CD14-positive monocyte (primary cell): ENCODE measurements around the gene RGS16. TPM values are rescaled to one million over a fixed set of nuclear protein-coding genes. Genes with fewer than 3 reads are reported as not detected.

Experiments
- DNase-seq, 3 donors: peaks; one replicate each; pipeline ENCODE4 v3.0.0-alpha.2; 2011 to 2022
- H2AFZ ChIP-seq: 2 replicates; pipeline ENCODE4 v1.6.0; 2012; ENCODE audit warnings: mild to moderate bottlenecking, low read depth, low read length, inconsistent platforms; ENCODE audit not compliant: insufficient read depth, poor library complexity, severe bottlenecking
- H3K27ac ChIP-seq, 2 donors: 1 replicate in 1 of 2; 2 replicates in 1 of 2; pipeline ENCODE4 v1.5.1; 2012 to 2013; ENCODE audit warnings: low read length in 2 of 2, control low read depth in 1 of 2, inconsistent platforms in 1 of 2, low read depth in 1 of 2, mild to moderate bottlenecking in 1 of 2
- H3K27me3 ChIP-seq, 2 donors: one replicate each; pipeline versions ENCODE4 v1.6.0 to v1.6.1; 2011 to 2013; ENCODE audit warnings: low read length in 2 of 2; ENCODE audit not compliant: control insufficient read depth in 2 of 2, insufficient read depth in 2 of 2
- H3K36me3 ChIP-seq, 2 donors: replicated peaks in 1 of 2; 1 replicate in 1 of 2; 2 replicates in 1 of 2; pipeline versions ENCODE4 v1.5.1 to v1.6.1; 2012 to 2013; ENCODE audit warnings: low read length in 2 of 2, control low read depth in 1 of 2, inconsistent platforms in 1 of 2, mild to moderate bottlenecking in 1 of 2; ENCODE audit not compliant: insufficient read depth in 2 of 2, control insufficient read depth in 1 of 2
- H3K4me1 ChIP-seq, 2 donors: 1 replicate in 1 of 2; 2 replicates in 1 of 2; pipeline versions ENCODE4 v1.5.1 to v1.6.1; 2012 to 2013; ENCODE audit warnings: low read length in 2 of 2, control low read depth in 1 of 2, inconsistent platforms in 1 of 2, mild to moderate bottlenecking in 1 of 2, moderate library complexity in 1 of 2; ENCODE audit not compliant: insufficient read depth in 2 of 2, control insufficient read depth in 1 of 2
- H3K4me2 ChIP-seq: replicated peaks from 2 replicates; pipeline ENCODE3; 2012; ENCODE audit warnings: low read length, moderate library complexity, mild to moderate bottlenecking; ENCODE audit not compliant: poor library complexity, severe bottlenecking; ENCODE audit errors: extremely low read depth
- H3K4me3 ChIP-seq, 3 experiments: fragments of 200-600 bp in 1 of 3; sonication (generic) in 1 of 3; replicated peaks in 1 of 3; 1 replicate in 2 of 3; 2 replicates in 1 of 3; pipeline ENCODE4 v1.5.1; 2011 to 2013; ENCODE audit warnings: low read length in 3 of 3, mild to moderate bottlenecking in 3 of 3, control low read depth in 2 of 3, low read depth in 2 of 3, inconsistent platforms in 1 of 3, moderate library complexity in 1 of 3
- H3K79me2 ChIP-seq: 2 replicates; pipeline ENCODE4 v1.6.0; 2012; ENCODE audit warnings: mild to moderate bottlenecking, control low read depth, inconsistent platforms, low read length, moderate library complexity; ENCODE audit not compliant: insufficient read depth
- H3K9ac ChIP-seq: 2 replicates; pipeline ENCODE4 v1.6.0; 2017; ENCODE audit warnings: low read length, mild to moderate bottlenecking; ENCODE audit not compliant: insufficient read depth, poor library complexity, severe bottlenecking
- H3K9me3 ChIP-seq, 2 donors: replicated peaks in 1 of 2; 1 replicate in 1 of 2; 2 replicates in 1 of 2; pipeline versions ENCODE4 v1.5.1 to v1.6.1; 2012 to 2013; ENCODE audit warnings: low read length in 2 of 2, control low read depth in 1 of 2; ENCODE audit not compliant: control insufficient read depth in 1 of 2, insufficient read depth in 1 of 2
- H4K20me1 ChIP-seq: 2 replicates; pipeline ENCODE4 v1.6.0; 2012; ENCODE audit warnings: mild to moderate bottlenecking, low read length, control low read depth, moderate library complexity; ENCODE audit not compliant: insufficient read depth
- H3K27ac Mint-ChIP-seq, 7 donors: one replicate each; pipeline ENCODE4 v1.8.0; 2020; ENCODE audit warnings: mild to moderate bottlenecking in 7 of 7, mixed read lengths in 7 of 7, moderate library complexity in 6 of 7, inconsistent platforms in 2 of 7
- H3K27me3 Mint-ChIP-seq, 3 donors: one replicate each; pipeline ENCODE4 v1.8.0; 2021 to 2022; ENCODE audit warnings: low read depth in 3 of 3, mild to moderate bottlenecking in 3 of 3, mixed read lengths in 3 of 3, moderate library complexity in 3 of 3, inconsistent platforms in 1 of 3
- H3K36me3 Mint-ChIP-seq, 2 donors: one replicate each; pipeline ENCODE4 v1.8.0; 2020; ENCODE audit warnings: mixed read lengths in 2 of 2, inconsistent platforms in 1 of 2, mild to moderate bottlenecking in 1 of 2
- H3K4me1 Mint-ChIP-seq: one replicate; pipeline ENCODE4 v1.8.0; 2020; ENCODE audit warnings: mild to moderate bottlenecking, mixed read lengths
- H3K4me3 Mint-ChIP-seq, 2 donors: one replicate each; pipeline ENCODE4 v1.8.0; 2020; ENCODE audit warnings: mild to moderate bottlenecking in 2 of 2, mixed read lengths in 2 of 2, moderate library complexity in 1 of 2
- H3K9me3 Mint-ChIP-seq, 7 donors: one replicate each; pipeline ENCODE4 v1.8.0; 2020 to 2022; ENCODE audit warnings: mixed read lengths in 7 of 7, mild to moderate bottlenecking in 6 of 7, moderate library complexity in 6 of 7, inconsistent platforms in 2 of 7
- WGBS: methylation state at CpG from one replicate; pipeline ENCODE4 v1.1.5; 2013; ENCODE audit warnings: missing lambda C conversion rate; ENCODE audit not compliant: insufficient coverage; 5-methylcytosine and 5-hydroxymethylcytosine counted together
- intact Hi-C, 2 donors: fragments of 100-400 bp; cut with micrococcal nuclease; formaldehyde crosslinking; loops; one replicate each; pipeline versions ENCODE4 v1.15.0 to v1.15.1; 2023
- polyA plus RNA-seq, 3 donors: library from polyadenylated mRNA; depleted of rRNA in 1 of 3; unstranded in 2 of 3; stranded (reverse) in 1 of 3; fragments of 300-500 nt in 2 of 3; fragments of >200 nt in 1 of 3; fragmentation: Illumina TruSeq in 2 of 3; gene quantifications; 1 replicate in 2 of 3; 2 replicates in 1 of 3; pipeline ENCODE4 v1.2.3, GENCODE V29; 2012 to 2021
- TF ChIP-seq, protein P1 (sequence below): fragments of 200-600 bp; IDR thresholded peaks from one replicate; pipeline ENCODE4 v1.8.0; 2022; ENCODE audit warnings: antibody characterized with exemption, mild to moderate bottlenecking

RGS16 gene
- polyA plus RNA-seq, 3 donors, result 0.07 to 0.44 TPM; not detected in 1

DNA sequence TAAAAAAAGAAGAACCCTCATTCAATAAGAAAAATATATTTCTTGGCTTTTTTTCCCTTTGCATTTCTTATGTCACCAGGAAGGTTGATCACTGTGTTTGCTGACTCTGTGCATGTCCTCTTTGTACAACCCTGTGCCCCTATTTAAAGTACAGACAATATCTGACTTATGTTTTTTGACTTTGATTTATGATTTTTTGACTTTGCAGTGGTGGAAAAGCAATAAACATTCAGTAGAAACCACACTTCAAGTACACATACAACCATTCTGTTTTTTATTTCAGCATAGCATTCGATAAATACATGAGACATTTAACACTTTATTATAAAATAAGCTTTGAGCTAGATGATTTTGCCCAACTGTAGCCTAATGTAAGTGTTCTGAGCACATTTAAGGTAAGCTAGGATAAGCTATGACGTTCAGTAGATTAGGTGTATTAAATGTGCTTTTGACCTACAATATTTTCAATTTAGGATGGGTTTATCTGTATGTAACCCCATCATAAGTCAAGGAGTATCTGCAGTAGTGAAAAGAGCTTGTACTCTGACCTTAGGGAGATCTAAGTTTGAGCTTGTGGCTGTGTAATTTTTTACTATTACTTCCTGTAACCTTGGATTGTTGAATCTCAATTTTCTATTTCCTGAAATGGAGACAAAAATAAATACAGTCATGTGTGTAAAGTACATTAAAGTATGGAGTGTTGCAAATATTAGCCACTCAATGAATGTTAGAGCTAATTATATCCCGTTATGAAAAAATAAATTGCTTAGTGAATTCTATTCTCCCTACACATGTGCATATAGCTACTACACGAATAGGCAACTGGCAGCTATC, 16.3 kb downstream of the RGS16 start:
- Histone ChIP-seq H3K4me1 (peaks cover 29 to 49% of the 10 kb centered on the region in 2 donors), H3K27me3 (no peaks in the 10 kb centered on the region), H3K9me3 (peaks cover 5 to 9% of the 10 kb centered on the region in 2 donors), H3K9ac (peak overlapping the region; percentile 92), H4K20me1 (peaks cover 4% of the 10 kb centered on the region), H3K36me3 (peaks cover 4 to 16% of the 10 kb centered on the region in 2 donors), H3K4me2 (peak overlapping the region; percentile 72), H3K27ac (peak overlapping the region in 1 of 2 donors; percentile 98), H2AFZ (peak overlapping the region; percentile 87), H3K79me2 (peaks cover 46% of the 10 kb centered on the region), H3K4me3 (peak overlapping the region; percentile 83 to 100 (median 86))
- peak overlapping the region; percentile 98 to 100 (median 99) for H3K27ac Mint-ChIP-seq
- H3K9me3 Mint-ChIP-seq, result peaks cover 0 to 9% (median 7%) of the 10 kb centered on the region in 7 donors
- no peak for DNase-seq
- peaks cover 27 to 30% of the 10 kb centered on the region in 2 donors for H3K36me3 Mint-ChIP-seq
- H3K4me1 Mint-ChIP-seq, result peaks cover 51% of the 10 kb centered on the region
- H3K4me3 Mint-ChIP-seq, result peak overlapping the region; percentile 97 to 100
- WGBS, result 64% methylated on average over 2 of the region's 4 CpGs
- intact Hi-C loops, result loop anchor here in 1 of 2 donors (10.0 kb wide), 1 partner anchor 193 kb away; the partner anchor contains the start of gene GLUL
- TF ChIP-seq, protein P1, sequence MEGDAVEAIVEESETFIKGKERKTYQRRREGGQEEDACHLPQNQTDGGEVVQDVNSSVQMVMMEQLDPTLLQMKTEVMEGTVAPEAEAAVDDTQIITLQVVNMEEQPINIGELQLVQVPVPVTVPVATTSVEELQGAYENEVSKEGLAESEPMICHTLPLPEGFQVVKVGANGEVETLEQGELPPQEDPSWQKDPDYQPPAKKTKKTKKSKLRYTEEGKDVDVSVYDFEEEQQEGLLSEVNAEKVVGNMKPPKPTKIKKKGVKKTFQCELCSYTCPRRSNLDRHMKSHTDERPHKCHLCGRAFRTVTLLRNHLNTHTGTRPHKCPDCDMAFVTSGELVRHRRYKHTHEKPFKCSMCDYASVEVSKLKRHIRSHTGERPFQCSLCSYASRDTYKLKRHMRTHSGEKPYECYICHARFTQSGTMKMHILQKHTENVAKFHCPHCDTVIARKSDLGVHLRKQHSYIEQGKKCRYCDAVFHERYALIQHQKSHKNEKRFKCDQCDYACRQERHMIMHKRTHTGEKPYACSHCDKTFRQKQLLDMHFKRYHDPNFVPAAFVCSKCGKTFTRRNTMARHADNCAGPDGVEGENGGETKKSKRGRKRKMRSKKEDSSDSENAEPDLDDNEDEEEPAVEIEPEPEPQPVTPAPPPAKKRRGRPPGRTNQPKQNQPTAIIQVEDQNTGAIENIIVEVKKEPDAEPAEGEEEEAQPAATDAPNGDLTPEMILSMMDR, result no peak
- peaks cover 0 to 3% (median 3%) of the 10 kb centered on the region in 3 donors for H3K27me3 Mint-ChIP-seq

DNA sequence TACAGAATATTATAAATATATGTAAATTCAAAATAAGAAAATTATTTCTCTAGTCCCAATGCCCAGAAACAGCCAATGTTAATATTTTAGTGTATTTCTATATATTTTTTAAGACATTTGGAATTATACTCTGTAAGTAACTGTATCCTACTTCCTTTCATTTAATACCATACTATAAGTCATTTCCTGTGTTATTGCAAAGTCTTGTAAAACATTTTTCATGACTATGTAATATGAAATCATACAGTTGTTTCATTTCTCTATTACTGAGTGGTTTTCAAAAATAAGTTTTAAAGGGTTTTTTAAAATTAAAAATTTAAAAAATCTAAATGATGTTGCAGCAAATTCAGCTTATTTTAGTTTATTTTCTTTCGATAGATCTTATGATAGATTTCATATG, 17.1 kb downstream of the RGS16 start:
- H3K27me3 Mint-ChIP-seq, result peaks cover 0 to 3% (median 3%) of the 10 kb centered on the region in 3 donors
- no peak overlapping the region for H3K9ac ChIP-seq
- no peak overlapping the region for H3K4me2 ChIP-seq
- TF ChIP-seq, protein P1, result no peak
- H3K27me3 ChIP-seq, result no peaks in the 10 kb centered on the region
- no peak overlapping the region for H3K4me3 Mint-ChIP-seq
- intact Hi-C loops, result loop anchor here in 1 of 2 donors (10.0 kb wide), 1 partner anchor 192 kb away; the partner anchor contains the start of gene GLUL
- H3K4me1 ChIP-seq, result peaks cover 29 to 49% of the 10 kb centered on the region in 2 donors
- DNase-seq, result peak in 1 of 3 donors; percentile 24
- no peak overlapping the region for H3K27ac ChIP-seq
- H3K36me3 ChIP-seq, result peaks cover 11 to 23% of the 10 kb centered on the region in 2 donors
- H3K79me2 ChIP-seq, result peaks cover 46% of the 10 kb centered on the region
- H3K27ac Mint-ChIP-seq, result no peak overlapping the region
- peaks cover 0 to 9% (median 7%) of the 10 kb centered on the region in 7 donors for H3K9me3 Mint-ChIP-seq
- no peak overlapping the region for H2AFZ ChIP-seq
- no CpG with 5 or more reads among the region's 1 CpG for WGBS
- H3K9me3 ChIP-seq, result peaks cover 5 to 9% of the 10 kb centered on the region in 2 donors
- peaks cover 8% of the 10 kb centered on the region for H4K20me1 ChIP-seq
- H3K4me3 ChIP-seq, result no peak overlapping the region
- H3K36me3 Mint-ChIP-seq, result peaks cover 35 to 38% of the 10 kb centered on the region in 2 donors
- H3K4me1 Mint-ChIP-seq, result peaks cover 55% of the 10 kb centered on the region
